CMK (cell line): Measurements from ENCODE around the gene UCP3.
"Not testable (repeated sequence)": the region's sequence is repeated elsewhere in the genome, so short reads cannot be mapped to it uniquely, and the experiment has no call there.

Experiments used
- DNase-seq: peaks from one replicate; pipeline ENCODE4 v3.0.0-alpha.2; 2010; ENCODE audit warnings: low read depth

Gene UCP3

DNA sequence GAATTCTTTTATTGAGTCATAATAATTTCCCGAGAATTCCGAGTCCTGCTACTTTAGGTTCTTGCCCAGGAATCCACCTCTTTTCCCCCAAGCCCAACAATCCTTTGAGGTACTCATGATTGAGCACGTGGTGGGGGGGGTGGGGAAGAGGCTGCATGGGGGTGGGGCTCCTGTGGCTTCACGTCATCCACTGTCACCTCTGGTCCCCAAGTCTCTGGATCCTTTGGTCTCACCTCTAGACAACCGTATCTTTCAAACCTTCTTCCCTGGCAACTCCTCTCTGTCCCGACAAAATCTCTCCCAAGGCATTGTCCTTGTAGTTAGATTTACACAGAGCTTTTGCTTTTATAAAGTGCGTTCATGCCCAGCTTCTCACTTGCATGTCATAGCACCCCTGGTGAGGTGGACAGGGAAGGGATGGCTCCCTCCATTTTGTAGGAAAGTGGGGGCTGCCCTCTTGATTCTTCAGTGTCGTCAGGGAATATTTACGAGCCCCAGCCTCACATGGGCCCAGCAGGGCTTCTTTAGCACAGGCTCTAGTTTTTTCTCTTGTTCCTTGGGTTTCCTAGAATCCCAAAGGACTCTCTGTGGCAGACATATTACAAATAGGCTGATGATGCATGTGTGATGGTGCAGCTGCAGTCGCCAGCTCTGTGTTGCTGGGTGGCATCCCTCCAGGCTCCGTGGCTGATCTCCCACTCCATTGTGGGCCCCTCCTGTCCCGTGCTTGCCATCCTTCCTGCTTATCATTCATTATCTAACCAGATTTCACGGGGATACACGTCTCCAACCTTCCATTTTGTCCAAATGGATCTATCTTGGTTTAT lies 8.4 kb downstream of the UCP3 start:
- DNase-seq = no peak

DNA sequence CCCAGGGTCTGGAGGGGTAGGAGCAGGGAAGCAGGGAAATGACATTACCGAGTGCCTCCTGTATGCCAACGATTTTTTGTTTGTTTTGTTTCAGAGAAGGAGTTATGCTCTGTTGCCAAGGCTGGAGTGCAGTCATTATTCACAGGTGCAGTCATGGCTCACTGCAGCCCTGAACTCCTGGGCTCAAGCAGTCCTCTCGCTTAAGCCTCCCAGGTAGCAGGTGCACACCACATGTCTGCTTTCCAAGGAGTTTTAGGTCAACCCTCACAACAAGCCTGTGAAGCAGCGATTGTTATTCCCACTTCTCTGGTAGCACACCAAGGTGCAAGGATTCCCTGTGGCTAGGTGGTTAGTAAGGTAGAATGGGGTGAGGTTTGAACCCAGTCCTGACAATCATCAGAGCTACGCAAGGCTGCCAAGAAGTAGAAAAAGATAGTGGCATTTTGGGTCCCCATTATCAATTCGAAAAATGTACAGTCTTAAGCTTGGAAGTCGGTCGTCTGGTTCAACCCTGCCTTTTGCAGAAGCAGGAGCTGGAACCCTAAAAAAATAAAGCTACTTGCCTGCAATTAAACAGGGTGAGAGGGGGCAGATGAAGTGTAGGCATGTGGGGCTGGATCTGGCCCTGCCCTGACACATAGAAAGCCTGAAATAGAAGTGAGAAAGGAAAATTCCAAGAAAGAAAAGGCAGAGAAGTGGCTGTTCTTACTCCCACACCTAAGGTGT lies 9.1 kb downstream of the UCP3 start:
- DNase-seq = no peak

DNA sequence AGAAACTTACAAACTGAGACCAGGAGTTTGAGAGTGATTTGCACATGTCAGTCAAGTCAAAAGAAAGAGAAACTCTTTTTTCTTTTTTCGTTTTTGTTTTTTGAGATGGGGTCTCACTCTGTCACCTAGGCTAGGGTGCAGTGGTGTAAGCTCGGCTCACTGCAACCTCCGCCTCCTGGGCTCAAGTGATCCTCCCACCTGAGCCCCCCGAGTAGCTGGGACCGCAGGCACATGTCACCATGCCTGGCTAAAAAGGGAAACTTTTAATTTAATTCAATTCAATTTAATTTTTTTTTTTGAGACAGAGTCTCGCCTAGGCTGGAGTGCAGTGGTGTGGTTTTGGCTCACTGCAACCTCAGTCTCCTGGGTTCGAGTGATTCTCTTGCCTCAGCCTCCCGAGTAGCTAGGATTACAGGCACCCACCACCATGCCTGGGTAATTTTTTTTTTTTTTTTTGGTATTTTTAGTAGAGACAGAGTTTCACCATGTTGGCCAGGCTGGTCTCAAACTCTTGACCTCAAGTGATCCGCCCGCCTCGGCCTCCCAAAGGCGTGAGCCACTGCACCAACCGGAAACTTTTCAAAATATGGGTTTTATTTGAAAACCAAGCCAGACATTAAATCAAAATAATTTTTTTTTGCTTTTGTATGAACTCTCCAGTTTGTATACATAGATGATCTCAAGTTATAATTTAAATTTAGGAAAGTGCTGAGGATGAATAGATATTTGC lies 9.9 kb downstream of the UCP3 start:
- no peak for DNase-seq

DNA sequence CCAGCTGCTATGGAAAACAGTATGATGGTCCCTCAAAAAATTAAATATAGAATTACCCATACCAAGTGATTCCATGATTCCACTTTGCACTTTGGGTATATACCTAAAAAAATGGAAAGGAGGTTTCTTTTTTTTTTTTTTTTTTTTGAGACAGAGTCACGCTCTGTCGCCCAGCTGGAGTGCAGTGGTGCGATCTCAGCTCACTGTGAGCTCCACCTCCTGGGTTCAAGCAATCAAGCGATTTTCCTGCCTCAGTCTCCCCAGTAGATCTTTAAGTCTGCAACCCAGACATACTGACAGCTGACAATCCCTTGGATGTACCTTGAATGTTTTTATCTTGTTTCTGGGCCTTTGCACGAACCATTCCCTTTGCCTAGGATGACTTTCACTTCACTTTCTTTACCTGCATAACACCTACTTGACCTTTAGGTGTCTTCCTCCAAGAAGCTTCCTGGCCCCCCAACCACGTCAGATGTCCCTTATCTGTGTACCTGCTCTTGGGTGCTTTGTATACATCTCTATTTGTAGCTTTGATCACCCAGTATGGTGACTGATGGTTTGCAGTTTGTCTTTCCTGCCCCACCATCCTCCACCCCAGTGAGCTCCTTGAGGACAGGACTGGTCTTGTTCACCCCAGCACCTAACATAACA lies 11.6 kb downstream of the UCP3 start:
- no peak for DNase-seq

DNA sequence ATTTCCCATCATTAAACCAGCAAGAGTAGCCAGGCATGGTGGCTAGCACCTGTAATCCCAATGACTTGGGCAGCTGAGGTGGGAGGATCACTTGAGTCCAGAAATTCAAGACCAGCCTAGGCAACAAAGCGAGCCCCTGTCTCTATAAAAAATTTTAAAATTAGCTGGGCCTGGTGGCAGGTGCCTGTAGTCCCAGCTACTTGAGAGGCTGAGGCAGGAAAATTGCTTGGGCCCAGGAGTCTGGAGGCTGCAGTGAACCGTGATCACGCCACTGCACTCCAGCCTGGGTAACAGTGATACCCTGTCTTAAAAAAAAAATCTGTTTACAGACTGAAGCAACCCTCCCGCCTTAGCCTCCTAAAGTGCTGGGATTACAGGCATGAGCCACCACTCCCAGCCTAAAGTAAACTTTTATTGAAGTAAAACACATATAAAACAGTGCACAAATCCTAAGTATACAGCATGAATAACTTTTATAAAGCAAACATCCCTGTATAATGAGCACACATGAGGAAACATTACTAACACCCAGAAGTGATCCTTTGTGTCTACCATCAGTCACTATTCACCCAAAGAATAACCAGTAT lies 12.6 kb downstream of the UCP3 start:
- DNase-seq = no peak

DNA sequence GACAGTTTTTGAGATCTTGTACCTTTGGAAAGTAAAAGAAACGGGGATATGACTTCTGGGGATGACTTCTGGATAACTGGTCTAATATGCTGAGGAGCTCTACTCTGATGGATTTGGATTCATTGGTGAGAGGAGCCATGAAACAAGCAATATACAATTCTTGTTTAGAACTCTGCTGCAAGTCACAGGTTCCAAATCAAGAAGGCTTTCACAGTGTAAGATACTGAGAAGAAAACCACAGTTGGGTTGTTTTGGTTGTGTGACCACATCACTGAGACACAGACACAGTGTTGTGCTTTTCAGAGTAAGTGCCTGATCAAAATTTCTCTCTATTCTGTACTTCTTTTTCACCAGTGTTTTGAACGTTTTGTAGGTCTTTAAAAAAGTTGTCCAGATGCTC lies 13.2 kb downstream of the UCP3 start:
- DNase-seq = no peak

DNA sequence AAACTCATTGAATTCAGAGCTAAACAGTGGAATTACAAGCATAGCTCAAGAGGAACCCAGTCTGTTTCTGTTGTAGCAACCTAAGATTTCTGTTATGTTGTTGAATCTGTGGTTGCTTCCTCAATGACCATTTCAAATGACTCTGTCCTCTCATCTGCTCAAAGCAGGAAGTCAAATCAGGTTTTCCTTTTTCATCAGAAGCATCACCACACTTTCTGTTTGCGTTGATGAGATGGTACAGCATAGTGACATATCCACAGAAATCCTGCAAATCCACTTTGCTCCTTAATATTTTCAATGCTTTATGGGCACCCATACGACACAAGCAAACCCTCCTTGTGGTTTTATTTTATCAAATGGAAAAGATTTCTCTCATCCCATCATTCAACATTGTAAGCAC lies 13.6 kb downstream of the UCP3 start:
- no peak for DNase-seq

DNA sequence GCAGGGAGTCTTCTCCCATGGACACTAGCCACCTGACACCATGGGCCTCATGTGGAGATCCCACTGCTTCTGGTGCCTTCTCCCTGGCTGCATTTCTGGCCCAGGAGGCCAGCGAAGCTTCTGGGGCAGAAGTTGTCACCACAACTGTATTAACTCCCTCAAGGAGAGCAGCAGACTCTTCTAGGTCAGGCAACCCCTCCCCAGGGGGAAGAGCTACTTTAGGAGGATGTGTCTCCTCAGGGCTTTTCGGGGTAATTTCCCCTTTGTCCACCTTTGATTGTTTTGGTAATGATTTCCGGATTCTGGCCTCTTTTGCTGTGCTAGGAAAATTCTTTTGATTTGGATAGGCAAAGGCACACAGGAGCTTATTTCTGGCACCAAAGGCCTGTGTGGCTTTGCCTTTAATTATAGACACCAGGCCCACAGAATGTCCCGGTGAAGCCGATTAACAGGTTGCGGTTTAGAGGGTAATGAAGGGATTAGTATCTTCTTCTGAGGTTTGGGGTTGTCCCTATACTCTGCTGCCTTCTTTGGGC lies 17.3 kb downstream of the UCP3 start:
- no peak for DNase-seq

DNA sequence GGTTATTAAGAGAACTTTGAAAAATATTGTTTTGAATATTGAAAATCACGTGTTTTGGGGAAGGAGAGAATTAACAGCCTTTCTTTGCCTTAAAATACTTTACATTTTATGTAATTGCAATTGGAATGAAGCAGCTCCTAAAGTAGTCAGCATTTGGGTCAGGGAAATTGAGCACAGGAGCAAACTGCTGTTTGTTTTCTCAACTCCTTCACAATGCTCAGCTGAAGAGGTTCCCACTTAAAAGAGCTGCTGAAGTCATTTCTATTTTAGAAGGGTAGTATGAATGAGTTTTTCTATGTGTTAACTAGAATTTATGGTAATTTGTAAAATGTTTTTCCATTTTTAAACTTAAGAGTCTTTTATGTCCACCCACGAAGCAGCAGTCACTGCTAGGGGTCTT lies 18.2 kb downstream of the UCP3 start:
- DNase-seq = no peak

DNA sequence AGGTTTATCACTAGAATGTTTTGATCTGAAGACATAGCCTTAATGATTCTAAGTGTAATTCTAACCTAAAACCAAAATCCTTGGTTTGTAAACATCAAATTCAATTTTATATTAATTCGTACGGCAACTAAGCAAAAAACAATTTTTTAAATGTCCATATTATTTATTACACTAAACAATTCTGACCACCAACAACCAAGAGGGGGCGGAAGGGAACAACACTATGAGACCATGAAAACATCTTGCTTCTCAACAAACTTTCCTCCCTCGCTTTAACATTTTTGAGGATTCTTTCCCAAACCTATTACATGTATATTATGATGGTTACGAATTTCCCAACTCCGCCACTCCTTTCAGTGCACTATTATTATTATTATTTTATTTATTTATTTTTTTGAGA lies 19.7 kb downstream of the UCP3 start:
- no peak for DNase-seq

DNA sequence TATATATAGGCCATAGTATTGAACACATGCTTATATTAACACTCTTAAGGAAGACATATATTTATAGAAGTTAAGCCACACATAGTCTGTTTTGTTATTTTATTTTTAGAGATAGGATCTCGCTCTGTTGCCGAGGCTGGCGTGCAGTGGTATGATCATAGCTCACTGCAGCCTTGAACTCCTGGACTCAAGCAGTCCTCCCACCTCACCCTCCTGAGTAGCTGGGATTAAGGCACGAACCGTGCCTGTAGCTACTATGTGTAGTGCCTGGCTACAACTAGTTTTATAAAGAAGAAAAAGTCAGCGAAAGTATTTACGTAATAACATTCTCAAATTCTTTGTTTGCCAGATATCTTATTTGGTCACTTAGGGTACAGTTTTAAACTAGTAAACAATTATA lies 20.7 kb downstream of the UCP3 start:
- no peak for DNase-seq

DNA sequence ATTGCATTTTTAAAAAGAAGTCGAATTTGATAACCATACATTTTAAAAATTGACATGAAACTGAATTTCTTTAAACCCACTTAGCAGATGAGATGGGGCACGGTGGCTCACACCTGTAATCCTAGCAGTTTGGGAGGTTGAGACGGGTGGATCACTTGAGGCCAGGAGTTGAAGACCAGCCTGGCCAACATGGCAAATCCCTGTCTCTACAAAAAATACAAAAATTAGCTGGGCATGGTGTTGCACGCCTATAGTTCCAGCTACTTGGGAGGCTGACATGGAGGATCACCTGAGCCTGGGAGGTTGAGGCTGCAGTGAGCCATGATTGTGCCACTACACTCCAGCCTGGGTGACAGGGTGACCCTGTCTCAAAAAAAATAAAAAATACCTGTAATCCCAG lies 23.2 kb downstream of the UCP3 start:
- DNase-seq = not testable (repeated sequence)

DNA sequence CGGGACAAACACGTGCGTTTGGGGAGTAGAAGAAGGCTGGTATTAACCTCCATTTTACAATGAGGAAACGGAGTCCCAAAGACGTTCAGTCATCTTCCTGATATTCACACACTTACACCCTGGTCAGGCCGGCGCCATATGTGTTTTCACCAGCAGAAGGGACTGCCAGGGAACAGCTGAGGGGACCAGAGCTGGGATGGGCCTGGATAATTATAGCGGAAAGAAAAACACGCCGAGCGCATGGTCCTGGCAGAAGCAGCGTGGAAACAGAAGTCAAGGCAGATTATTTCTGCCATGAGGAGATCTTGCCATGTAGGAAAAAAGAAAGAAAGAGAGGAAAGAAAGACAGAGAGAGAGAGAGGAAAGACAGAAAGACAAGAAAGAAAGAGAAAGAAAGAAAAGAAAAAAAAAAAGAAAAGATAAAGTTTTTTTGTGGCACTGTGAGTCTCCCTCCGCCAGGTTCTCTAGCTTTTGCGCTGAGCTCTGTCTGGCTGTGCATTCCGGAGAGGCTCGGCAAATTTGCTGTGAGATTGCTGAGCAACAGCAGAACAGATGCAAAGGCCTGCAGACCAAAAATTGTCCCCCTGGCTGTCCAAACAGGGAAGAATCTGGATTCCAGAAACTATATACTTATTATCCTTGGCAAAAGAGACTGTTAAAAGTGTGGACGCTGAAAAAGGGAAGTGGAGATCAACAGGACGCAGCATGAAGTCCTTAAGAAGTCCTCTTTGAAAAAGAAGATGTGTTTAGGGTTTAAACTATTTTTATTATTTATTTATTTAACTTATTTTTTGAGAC lies 24.9 kb downstream of the UCP3 start:
- no peak for DNase-seq

DNA sequence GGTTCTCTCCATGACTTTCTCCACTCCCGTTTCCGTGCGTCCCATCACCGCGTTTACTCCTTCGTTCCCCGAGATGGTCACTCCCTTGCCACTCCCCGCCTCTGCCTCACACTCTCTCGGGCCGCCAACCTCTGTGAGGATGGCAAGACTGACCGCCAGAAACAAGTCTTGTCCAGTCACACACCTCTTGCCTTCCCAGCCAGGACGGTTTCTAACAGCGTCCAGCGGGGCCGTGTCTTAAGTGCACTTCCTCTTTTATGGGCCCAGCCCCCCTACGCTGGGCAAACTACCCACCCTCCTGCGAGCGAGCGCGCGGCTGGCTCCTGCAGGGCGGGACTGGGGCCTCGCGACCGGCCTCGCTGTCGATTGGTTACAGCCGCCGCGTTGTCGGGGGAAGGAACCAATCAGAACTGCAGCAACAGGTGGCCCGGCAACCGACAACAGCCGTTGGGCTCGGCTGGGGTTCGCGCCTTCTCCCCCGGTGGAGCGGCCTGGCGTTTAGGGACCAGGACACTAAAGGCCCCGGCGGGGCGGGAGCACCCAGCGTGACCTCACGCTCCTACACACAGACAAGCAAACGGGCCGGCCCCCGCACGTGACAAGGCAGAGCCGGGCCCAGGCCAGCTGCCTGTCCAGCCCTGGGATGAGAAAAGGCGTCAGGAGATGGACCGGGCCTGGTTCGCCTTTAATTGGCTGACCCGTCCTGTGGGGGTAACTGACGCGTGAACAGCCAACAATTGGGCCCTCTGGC lies 25.7 kb downstream of the UCP3 start:
- peak; percentile 98 for DNase-seq

DNA sequence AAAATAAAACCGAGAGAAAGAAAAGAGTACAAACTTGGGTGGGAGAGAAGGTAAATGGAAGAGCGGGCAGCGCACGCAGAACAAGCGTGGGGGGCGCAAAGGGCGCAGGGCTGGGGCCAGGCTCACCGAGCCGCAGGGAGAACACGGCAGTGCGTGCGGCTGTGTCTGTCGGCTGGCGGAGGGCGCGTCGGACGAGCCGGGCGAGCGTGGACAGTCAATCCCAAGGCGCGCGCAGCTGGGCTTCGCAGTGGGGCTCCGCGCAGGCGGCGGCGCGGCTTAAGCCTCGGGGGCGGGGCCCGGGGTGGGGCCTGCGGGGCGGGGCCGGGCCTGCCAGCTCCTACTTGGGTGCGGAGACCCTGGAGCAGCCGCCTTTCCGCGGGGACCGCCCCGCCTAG lies 26.3 kb downstream of the UCP3 start, which contains the start of gene UCP2:
Gene UCP2 (minus strand): TSS at position 249 of the 395 bp plus-strand sequence. CDS start 4,465 bp downstream, outside the sequence.
- no peak for DNase-seq

DNA sequence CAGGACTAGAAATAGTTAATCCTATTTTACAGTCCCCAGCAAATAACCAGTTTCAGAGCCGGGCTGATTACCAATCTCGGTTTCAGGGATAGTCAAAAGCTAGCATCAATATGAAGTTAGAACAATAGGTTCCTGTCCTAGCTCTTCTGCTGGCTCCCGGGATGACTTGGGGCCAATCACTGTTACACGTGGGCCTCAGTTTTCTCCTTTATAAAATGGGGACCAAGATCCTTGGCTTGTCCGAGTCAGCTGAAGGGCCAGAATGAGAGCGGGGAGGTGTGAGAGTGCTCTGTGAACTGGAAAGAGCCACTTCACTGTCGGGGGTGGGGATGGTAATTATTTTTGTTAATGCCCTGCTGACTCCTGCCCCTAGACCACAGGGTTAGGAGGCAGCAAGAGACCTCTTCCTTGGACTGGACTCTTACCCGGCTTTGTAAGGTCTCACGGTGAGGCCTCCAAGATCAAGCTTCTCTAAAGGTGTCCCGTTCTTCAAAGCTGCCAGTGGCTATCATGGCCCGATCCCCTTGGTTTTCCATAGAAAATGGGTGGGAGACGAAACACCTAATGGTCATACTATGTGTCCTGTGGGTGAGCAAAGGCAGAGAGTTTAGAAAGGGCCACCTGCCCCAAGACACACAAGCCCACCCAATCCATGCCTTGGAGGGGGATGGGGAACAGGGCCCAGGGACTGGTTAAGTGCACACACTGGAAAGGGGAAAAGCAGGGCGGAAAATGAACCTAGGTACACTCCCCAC lies 27.7 kb downstream of the UCP3 start:
- no peak for DNase-seq

DNA sequence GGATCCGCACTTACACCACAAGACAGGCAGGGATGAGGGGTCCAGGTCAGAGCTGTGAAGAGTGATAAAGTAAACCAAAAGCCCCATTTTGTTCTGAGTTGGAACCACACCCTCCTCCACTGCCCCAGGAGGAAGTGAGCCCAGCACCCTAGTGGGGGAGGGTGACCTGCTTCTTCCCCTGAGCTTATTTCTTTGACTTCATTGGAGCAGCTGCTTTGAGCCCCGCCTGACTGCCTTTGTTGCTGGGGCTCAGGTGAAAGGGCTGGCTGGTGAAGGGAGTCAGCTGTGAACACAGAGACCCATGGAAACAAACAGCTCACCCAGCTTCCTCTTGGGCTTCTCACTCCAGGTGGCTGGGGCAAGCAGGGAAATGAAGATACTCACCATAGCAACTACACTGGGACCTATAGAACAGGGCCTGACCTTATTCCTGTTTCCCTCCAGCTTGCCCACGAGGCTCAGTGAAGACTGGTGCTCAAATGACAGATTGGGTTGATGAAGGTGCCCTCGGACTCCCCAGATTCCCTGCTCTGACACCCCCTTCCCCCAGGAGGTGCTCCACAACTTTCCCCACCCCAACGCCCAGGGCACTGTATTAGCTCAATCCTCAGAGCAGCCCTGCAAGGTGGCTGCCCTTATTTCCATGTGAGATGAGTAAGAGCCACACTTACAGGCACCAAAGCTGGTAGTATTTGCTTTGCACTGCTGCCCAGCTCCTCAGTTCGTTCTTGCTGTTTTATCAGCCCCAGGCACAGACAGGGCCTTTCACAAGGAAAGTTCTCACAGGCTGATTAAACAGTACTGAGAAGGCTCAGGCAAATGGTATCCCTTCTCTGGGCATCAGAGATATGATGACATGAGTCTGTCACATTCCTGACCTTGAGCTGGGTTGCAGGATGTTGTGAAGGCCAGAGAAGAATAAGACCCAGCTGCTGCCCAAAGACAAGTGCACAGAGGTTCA lies 28.6 kb downstream of the UCP3 start:
- DNase-seq = no peak

DNA sequence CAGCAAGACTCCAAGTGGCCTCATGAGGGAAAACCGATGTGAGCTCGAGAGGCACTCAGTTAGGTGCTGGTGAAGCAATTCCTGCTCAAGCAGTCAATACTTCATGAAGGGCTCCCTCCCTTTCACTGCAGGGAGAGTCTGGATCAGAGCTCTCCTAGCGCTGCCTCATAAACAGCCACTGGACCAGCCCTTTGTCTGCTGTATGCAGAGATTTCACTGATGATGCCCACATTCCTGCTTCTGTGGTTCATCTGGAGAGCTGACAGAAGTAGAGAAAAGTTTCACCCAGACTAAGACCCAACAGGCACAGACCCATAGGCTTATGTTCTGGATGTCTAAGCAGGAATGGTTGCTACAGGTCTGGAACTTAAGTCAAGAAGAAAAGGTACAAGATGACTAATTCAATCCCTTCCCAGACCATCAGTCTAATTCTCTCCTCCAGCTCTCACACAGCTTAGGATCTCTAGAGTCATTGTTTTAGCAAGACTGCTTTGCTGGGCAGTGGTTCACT lies 30.3 kb downstream of the UCP3 start:
- no peak for DNase-seq
